Superior temporal gyrus (tissue), 1 donor: ENCODE data around the gene RAB19.
A peak's percentile ranks its signal among the peaks of the same experiment; 100 is the strongest.

Source experiments
- DNase-seq: peaks from one replicate; pipeline ENCODE4 v3.0.0-alpha.2; 2016; ENCODE audit errors: extremely low spot score

RAB19 gene

DNA sequence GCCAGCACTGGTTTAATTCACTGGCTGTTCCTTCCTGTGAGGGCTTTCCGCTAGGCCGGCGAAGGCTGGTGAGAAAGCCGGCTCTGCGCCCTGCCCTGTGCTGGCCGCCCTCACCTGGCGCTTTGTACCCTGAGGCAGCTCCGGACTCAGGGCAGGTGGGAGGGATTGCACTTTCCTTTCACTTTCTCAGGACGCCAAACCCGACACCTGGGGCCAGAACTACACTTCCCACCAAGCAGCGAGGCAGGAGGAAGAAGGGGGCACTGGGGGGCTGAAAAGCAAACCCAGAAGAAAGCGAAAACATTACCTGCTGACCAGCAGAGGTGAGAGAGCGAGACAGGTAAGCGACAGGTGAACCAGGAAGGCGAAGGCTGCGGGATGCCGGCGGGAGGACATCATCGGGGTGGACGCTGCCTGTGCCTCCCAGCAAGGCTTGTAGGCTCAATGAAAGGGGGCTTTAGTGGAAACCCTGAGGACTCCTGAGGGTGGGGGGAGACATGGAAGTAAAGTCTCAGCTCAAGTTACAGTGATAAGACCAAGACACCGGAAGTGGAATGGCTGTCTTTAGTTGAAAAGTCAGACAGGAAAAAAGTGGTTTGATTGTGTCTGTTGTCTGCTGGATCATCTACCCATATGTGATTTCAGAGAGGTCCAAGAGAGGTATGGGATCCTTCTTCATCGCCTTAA lies at the start of gene RAB19:
Gene RAB19, plus strand, starts transcription at position 181 of the 687 bp plus-strand sequence. CDS start 3,589 bp downstream, outside the sequence.
- no peak for DNase-seq

DNA sequence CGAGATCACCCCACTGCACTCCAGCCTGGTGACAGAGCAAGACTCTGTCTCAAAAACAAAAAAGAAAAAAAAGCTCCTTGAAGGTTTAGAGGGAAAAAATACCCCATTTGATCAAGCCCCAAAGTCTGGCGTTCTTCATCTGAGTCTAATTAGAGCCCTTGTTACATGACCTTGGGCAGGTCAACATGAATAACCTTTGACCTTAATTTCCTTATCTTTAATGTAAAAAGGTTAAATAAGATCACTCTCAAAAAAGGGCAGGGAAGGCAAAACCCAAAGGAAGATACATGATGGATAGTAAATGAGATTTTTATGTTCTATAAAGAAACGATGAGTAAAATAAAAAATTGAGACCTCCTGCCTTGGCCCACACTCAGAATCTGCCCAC lies 45.8 kb upstream of the RAB19 start:
- DNase-seq = no peak

DNA sequence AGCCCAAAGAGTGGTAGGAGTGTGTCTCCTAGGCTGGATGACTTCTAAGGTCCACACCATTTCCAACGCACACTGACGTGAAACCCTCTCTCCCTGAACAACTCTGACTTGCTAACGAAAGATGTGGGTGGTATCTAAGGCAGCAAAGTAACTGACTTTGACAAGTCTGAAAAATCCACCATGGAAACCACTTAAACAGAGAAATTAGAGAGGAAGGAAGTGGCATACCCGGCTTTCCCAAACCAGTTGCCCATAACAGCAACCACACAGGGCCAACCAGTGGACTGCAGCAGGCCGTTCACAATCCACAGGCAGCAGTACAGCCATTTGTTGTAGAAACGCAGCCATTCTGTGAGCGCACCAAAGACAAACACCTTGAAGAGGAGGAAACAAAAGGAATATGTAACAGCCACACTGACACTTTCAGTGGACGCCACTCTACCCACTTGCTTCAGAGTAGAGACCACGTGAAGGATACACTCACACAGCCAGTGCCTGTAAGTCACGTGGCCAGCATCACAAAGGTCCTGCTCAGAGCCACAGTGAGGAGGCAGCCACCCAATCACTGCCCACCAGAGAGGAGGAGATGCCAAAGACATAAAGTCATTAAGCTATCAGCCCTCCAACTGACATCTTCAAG lies 45.3 kb upstream of the RAB19 start:
- no peak for DNase-seq

DNA sequence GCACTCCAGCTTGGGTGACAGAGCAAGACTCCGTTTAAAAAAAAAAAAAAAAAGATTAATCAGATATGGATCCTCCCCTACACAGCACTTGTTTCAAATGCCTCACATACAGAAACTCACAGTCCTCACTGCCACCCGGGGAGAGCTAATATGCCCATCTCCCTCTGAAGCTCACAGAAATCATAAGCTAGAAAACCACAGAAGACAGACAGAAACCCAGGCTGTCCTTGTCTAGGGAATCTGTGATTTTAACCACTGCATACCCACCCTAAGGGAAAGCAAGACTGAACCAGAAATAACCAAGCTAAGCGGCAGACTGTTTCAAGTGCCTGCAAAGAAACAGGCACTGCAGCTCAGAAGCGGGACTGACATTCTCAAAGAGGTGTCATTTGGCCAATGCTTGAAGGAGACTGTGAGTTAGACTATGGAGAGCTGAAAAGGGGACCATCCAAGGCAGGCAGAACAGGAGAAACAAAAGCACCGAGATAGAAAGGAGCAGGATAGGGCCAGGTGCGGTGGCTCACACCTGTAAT lies 43.1 kb upstream of the RAB19 start:
- DNase-seq = no peak

DNA sequence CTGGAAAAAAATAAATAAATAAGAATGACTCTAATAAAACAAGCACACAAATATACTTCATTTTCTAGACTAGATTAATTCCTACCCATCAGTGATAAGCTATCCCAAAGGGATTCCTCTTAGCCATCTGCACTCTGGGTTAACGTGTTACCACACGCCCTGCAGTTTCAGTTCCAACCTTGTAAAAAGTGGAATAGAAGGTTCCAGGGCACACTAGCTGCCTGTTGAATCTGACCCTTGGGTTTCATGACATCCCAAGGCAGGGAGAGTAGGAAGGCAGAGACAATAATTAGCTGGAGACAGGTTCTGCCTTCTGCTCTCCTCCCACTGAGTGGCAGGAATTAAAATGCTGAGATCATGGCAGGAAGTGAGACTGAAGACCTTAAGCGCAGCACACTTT lies 39.0 kb upstream of the RAB19 start:
- no peak for DNase-seq

DNA sequence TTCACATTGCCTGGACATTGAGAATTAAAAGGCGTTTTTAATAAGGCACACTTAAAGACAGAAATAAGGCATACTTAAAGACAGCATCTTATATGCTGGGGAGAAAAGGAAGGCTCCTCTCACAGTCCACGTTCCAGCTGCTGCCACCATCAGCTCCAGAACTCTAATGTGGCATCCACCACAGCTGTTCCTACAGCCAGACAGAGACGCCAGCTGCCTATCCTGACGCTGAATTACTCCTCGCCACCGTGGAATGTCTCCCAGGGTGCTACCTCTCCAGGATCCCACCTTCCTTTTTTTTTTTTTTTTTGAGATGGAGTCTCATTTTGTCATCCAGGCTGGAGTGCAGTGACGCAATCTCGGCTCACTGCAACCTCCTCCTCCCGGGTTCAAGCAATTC lies 36.3 kb upstream of the RAB19 start:
- no peak for DNase-seq

DNA sequence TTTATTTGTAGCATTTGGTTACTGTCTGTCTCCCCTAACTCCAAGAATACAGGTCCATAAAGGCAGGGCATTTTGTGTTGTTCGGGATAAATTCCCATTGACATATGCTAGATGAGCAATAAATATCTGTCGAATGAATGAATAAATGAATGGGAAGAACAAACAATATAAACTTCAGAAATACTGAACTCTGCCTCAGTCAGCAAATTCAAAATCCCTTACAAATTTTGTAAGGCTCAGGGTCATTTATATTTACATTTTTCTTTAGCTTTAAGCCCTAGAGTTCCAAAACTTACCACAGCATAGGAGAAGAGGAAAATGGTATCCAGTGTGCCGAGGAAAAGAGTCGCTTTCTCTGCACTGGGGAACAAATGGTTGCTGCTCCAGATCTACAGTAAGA lies 34.6 kb upstream of the RAB19 start:
- no peak for DNase-seq

DNA sequence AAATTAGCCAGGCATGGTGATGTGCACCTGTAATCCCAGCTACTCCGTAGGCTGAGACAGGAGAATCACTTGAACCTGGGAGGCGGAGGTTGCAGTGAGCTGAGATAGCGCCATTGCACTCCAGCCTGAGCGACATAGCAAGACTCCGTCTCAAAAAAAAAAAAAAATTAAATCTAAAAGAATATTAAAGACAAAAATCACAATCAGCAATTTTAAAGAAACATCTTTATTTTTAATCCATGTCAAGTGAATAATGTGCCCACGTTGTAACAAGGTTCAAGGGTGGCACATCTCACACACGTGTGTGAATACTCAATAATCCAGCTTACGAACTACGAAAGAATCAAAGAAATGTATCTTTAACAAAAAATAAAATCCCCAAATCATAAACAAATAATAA lies 28.5 kb upstream of the RAB19 start:
- DNase-seq = no peak

DNA sequence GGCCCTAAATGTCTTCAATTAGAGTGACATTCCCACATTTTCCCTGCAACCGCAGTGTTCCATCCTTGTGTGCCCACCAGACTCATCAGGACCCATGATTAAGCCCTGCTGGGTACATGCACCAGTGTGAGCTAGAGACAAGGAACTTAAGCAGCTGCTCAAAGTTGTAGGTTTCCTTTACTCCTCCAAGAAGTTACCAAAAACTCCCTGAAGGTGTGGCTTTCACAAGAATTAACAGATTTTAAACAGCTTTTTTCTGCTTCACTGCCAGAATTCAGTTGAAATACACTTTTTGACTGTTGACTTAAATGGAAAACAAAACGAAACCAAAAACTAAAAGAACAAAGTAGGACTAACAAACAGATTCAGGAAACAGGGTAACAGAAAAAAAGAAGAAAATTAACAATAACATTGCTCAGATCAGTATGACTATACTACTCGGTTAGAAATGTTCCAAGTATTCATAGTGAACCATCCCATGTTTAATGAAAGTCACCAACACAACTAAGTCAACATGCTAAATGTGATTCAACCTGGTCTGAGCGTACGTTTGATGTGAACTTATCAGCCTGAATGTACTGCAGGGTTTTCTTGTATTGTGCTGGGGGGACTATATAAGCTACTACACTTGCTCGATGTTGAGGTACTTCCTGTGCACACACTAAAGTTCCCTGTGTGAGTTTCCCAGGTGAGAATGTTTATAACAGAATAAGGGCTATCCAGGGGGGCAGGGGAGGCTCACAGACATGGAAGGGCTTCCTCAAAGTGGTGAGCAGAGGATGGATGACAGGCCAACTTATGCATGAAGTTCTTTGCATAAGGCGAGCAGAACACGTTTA lies 27.7 kb upstream of the RAB19 start:
- no peak for DNase-seq

GRCh38 chr7:140383954-140384713 lies 19.7 kb upstream of the RAB19 start:
- DNase-seq = no peak

DNA sequence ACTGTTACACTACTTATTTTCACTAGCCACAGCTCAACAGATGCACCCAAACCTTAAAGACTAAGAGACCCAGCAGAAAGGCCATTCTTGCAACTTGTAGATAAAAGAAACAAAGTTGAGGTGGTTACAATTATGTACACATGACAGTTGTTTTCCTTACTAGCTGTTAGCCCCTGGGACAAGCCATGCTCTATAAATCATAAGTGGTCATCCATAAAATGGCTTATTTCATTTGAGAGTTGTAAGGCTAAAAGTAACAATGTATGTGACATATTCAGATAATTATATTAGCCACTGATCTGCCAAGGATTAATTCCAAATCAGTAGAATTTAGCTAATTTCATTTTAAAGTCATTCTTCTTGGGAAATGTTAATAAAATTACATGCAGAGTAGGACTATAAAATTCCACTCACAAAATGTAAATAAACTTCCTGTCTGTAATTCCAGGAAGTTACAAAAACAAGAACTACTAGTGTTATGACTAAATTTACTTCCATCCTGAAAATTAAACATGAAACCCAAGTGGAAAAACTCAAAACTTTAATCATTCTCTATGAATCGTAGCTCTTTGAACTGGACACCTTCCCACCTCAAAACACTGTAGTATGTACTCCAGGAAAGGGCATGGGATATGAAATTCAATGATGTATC lies 18.8 kb upstream of the RAB19 start:
- DNase-seq = no peak

DNA sequence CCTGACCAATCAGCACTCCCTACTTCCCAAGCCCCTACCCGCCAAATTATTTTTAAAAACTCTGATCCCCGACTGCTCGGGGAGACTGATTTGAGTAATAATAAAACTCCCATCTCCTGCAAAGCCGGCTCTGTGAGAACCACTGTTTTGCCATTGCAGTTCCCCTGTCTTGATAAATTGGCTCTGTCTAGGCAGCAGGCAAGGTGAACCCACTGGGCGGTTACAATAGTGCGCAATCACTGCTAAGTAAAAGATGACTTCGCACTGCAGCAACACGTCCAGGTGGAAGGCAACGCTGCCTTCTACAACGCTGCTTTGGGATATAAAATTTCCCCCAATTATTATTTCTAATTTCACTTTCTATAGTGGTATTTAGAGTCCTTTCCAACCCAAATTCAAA lies 14.4 kb upstream of the RAB19 start:
- no peak for DNase-seq

DNA sequence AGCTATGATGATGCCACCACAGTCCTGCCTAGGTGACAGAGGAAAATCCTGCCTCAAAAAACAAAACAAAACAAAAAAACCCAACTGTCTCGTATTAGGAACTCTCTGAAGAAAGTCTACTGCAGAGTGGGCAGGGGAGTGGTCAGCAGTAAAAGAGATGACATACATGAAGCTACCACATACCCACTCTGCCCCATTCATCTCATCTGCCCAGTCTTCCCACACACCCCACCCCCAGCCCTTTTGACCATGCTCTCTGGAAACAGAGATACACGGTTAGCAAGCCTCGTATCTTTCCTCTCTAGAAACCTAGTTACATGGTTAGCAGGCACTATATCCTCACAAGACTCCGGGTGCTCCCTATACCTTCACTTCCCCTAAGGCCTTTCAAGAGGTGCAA lies 13.8 kb upstream of the RAB19 start:
- DNase-seq = no peak

DNA sequence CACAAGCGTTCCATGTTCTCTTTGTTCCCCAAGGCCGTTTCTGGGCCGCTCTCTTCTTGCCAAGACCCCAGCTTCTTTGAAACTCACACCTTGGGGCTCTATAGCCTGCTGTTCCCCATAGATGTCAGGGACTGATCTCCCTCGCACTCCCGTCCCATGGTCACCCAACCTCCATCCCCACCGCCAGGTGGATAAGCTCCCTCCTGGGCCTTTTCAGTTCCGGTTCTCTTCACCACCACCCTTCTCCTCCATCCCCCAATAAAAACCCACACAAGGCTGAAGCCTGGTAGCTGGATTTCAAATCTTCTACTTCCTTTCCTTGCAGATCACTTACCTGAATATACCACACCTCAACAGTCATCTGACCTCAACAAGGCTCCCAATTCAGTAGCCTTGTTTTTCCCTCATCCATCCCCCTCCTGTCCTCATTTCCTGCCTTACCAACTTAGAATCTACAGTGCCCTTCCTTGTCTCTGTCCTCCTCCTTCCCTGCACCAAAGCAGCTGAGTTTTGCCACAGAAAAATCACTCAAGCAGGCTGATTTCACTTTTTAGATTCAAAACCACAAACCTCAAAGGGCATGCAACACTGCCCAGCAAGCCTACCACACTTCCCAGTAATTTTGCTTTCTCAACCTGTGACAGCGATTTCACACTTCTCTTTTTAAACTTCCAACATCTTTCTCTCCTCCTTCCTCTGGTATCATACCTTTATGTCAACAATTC lies 13.2 kb upstream of the RAB19 start:
- DNase-seq = no peak

DNA sequence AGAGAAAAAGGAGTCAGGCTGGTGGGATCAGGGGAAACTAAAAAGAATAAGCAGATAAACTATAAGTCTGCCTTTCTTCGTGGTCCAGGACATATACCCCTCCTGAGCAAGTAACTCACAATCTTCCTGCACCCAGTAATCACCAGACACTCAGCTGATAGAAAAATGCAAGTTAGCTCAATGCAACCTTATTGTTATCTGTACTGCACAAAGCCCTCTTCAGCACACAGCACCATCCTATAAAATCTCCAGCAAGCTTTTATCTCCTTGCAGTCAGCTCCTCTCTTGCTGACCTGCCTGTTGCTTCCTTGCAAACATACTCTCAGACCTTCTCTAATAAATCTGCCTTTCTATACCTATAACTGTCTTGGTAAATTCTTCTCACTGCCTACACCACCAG lies 12.2 kb upstream of the RAB19 start:
- no peak for DNase-seq

GRCh38 chr7:140393756-140394306 lies 10.0 kb upstream of the RAB19 start:
- DNase-seq = no peak

DNA sequence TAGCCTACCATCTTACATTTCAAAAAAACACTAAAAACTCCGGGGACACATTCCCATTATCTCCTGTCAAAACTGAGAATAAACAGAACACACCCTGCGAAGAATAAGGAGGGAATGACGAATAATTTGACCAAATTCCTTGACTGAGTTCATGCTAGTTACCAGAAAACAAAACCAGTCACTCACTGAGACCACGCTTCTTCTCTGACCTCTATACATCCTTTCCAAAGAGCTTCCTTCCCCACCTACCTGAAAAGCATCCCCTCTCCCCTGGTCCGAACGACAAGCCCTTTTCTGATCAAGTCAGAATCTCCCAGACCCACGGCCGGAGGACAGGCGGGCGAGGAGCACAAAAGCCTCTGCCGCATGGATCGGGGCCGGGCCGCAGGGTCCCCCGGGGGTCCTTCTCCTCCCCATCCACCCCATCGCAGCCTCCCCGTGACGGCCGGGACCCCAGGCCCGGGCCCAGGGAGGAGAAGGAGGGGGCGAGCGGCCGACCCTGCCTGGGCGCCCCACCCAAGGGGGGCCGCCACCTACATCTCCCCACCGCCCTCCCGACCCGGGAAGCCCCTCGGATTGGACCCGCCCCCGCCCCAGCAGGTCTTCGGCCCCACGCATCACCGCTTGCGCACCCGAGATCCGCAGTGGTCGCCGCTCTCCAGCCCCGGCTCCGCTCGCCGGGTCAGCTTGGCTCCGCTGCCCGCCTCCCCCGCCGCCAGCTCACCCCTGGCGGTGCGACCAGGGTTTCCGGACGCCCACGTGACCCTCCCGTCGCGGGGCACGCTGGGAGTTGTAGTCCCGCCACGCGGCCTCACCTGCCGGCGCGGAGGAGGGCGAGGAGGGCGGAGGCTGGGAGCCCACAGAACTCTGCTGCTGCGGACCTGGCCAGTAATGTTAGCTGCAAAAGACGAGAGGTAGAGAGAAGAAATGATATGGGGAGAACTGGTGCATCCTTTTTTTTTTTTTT lies 5.8 kb upstream of the RAB19 start, which contains the start of gene SLC37A3:
Gene SLC37A3, minus strand, starts transcription at position 747 of the 967 bp plus-strand sequence. CDS start 16,004 bp downstream, outside the sequence.
- peak; percentile 85 for DNase-seq

DNA sequence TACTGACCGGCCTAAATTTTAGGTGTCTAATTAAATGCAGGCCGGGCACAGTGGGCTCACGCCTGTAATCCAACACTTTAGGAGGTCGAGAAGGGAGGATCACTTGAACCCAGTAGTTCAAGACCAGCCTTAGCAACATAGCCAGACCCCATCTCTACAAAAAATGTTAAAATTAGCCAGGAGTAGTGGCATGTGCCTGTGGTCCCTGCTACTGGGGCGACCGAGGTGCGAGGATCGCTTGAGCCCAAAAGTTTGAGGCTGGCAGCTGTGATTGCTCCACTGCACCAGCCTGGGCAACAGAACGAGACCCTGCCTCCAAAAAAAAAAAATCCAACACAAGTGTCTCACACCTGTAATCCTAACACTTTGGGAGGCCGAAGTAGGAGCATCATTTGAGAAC lies 5.0 kb upstream of the RAB19 start:
- DNase-seq = no peak

GRCh38 chr7:140400381-140400780 lies 3.5 kb upstream of the RAB19 start:
- no peak for DNase-seq
